NCI-H524 (cell line): ENCODE data around the gene IL36B.
"Not testable (repeated sequence)": the region's sequence is repeated elsewhere in the genome, so short reads cannot be mapped to it uniquely, and the experiment has no call there.

ENCODE experiments used
- DNase-seq, 2 experiments: peaks; one replicate each; lab custom pipeline; 2025; lab: John Stamatoyannopoulos, UW

The IL36B gene

DNA sequence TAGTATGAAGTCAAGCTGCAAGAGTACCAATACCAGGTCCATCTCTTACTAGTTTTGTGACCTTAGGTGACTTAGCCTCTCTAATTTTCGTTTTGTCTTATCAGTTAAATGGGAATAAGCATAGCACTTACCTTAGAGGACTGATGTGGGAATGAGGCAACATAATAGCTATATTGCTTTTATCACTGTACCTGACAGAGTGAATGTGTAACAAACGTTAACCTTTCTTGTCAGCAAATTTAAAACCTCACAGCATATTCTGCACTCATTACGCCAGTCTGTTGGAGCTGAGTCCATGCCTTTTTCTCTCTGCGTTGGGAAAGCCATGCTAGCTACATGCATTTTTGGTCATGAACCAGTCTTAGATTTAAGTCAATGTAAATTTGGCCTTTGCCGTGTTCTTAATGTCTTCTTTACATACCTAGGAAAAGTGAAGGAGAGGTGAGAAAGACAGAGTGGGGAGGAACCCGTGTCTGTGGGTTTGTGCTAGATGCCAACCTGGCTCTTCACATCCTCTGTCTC, at the start of gene IL36B:
Gene IL36B (minus strand): TSS at position 472 of the 522 bp plus-strand sequence.
- no peak for DNase-seq

DNA sequence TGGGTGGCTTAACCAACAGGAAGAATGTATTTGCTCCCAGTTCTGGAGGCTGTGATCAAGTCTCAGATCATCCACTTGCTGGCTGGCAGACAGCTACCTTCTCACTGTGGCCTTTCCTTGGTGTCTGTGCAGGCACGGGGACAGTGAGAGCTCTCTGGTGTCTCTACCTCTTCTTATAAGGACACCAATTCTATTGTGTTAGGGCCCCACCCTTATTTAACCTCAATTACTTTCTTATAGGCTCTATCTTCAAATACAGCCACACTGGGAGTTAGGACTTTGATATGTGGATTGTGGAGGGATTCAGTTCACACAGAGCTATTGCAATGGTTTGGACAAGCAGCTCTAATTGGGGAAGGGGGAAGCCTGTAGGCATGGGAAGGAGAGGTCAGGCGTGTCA, 49.5 kb upstream of the IL36B start:
- DNase-seq, result no peak

DNA sequence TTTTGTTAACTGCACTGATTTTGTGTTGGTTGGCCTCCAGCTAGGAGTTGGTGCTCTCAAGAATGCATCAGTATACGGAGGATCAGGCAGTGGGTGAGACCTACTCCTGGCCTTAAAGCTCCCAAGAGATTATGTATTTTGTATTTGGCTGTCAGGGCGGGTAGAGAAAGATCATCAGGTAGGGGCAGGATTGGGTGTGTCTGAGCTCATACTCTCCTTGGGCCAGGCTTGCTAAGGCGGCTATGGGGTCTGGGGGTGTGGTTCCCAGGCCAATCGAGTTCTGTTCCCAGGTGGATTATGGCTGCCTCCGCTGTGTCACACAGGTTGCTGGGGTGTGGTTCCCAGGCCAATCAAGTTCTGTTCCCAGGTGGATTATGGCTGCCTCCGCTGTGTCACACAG, 45.9 kb upstream of the IL36B start:
- no peak for DNase-seq

DNA sequence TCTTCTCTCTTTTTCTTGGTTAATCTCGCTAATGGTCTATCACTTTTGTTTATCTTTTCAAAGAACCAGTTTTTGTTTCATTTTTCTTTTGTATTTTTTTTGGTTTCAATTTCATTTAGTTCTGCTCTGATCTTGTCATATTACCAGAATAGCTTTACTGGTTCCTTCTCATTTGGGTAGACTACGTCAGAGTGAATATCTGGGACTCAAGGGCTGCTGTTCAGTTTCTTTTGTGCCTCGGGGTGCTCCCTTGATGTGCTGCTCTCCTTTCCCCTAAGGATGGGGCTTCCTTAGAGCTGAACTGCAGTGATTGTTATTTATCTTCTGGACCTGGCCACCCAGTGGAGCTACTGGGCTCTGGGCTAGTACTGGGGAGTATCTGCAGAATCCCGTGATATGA, 45.4 kb upstream of the IL36B start:
- no peak for DNase-seq

DNA sequence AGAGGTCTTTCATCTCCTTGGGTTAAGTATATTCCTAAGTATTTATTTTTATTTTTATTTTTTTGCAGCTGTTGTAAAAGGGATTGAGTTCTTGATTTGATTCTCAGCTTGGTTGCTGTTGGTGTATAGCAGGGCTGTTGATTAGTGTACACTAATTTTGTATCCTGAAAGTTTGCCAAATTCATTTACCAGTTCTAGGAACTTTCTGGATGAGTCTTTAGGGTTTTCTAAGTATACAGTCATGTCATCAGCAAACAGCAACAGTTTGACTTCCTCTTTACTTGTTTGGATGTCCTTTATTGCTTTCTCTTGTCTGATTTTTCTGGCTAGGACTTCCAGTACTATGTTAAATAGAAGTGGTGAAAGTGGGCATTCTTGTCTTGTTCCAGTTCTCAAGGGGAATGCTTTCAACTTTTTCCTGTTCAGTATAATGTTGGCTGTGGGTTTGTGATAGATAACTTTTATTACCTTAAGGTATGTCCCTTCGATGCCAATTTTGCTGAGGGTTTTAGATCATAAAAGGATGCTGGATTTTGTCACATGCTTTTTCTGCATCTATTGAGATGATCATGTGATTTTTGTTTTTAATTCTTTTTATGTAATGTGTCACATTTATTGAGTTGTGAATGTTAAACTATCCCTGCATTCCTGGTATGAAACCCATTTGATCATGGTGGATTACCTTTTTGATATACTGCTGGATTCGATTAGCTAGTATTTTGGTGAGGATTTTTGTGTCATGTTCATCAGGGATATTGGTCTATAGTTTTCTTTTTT, 44.4 kb upstream of the IL36B start:
- not testable (repeated sequence) for DNase-seq

DNA sequence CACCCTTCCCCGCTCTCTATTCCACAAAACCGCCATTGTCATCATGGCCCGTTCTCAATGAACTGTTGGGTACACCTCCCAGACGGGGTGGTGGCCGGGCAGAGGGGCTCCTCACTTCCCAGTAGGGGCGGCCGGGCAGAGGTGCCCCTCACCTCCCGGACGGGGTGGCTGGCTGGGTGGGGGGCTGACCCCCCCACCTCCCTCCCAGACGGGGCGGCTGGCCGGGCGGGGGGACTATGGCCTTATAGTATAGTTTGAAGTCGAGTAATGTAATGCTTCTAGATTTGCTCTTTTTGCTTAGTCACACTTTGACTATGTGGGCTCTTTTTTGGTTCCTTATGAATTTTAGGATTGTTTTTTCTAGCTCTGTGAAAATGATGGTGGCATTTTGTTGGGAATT, 43.6 kb upstream of the IL36B start:
- not testable (repeated sequence) for DNase-seq

DNA sequence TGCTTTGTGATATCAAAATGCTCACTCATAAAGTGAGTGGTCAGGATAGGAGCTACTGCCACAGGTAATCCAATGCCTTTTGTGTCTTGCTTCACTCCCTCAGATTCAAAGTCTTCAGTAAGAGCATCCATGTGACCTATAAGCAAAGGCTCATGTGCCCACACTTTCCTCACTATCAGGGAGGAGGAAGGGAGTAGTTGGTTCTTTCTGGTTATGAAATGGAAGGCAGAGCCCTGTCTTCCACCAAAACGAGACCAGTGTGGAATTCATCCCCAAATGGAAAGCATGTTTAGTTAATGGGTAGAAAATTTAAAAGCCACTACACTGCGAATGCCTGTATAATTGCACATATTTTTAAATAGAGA, 40.9 kb upstream of the IL36B start:
- no peak for DNase-seq

DNA sequence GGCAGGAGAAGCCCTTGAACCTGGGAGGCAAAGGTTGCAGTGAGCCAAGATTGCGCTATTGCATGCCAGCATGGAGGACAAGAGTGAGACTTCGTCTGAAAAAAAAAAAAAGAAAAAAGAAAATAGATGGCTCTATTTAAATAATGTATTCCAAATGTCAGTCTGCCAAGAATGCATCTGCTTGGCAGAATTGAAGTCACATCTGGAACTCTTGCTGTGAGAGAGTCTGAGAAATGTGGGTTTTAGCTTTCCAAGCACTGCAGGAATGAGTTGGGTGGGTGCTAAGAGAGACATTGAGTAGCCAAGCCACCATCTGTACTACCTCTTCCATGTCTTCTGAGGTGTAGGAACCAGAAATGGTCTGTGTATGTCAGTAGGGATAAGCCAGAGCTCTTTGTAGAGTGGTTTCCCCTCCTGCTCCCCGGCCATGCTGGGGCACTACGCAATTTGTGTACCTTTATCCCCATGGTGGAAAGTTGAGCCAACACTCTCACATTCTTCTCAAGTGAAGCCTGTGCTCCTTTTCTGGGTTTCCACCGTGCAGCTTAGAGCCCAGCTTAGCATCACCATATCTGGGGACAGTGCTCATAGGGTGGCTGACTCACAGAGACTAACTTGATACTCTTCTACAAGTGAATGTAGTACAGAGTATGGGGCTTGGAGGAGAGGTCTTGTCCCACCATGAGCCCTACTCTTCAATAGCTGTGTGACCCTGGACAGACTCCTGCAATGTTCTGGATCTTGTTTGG, 40.4 kb upstream of the IL36B start:
- DNase-seq, result no peak

DNA sequence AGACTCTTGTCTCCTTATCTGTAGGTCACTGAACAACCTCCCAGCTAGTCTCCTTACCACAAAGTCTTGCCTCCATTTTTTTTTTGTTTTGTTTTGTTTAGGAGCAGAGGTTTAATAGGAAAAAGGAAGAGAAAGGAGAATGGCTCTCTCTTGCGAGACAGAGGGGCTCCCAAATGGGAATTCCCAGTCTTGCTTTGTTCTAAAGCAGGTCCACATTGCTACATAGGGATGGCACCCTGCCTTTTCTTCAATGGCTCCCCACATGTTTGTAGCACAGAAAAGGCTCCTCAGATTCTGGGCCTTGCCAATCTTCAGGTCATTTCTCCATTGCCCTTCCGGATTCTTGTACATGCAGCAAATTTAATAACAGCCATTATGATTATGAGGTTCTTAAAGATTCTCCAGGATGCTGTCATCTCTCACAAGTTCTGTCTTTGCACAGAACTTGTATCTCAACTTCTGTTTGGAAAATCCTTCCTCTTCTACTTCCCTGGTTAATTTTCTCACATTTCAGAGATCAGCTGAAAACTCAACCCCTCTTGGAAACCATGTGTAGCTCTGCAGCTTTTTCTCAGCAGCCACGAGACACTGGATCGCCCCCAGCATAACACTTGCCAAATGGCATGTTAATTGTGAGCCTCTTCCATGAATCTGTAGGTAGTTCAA, 38.7 kb upstream of the IL36B start:
- no peak for DNase-seq

DNA sequence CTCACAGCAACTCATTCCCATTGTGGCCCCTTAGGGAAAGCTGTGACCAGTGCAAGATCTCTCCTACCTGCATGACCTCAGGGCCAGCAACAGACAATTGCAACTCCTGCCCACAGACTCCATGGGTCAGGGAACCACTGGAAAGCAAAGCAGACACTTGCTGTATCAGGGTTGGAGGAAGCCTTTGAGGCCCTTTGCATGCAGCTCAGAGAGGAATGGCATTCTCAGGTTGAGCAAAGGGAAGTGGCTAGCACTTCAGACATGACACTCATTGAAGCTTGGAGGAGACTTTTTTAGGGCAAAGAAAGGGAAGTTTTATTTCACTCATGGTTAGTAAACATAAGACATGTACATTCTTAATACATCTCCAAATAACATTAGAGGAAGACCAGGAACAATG, 37.2 kb upstream of the IL36B start:
- no peak for DNase-seq

DNA sequence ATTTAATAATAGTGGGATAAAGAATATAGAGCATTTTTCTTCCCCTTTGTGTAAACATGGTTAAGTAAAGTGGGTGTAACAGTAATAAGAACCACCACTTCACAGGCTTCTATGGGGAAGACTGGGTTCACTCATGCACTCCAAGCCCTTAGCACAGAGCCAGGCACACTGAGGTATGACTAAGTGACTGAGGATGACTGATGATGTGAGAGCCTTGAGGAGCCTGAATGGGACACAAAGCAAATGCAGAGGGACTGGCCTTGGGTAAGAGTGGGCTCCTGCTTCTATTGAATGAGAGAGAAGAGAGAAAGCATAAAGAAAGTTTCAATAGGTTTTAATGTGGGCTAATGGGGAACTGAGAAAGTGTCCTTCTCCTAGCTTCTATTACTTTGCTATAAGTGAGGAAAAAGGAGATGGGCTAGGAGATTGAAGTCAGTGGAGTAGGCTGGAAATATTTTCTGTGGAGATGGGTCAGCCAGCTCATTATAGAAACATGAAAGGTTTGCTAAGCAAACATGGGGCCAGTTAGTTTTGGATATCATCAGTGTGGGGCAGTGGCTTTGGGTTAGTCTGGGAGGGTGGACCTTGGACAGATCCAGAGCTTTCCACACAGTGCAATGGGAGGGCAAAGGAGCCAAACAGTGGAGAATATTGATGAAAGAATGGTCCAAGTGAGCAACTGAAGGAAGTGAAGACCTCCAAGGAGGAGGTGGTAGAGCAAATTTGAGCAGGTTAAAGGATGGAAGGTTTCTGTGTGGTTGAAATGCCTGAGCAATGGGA, 35.7 kb upstream of the IL36B start:
- DNase-seq, result no peak

DNA sequence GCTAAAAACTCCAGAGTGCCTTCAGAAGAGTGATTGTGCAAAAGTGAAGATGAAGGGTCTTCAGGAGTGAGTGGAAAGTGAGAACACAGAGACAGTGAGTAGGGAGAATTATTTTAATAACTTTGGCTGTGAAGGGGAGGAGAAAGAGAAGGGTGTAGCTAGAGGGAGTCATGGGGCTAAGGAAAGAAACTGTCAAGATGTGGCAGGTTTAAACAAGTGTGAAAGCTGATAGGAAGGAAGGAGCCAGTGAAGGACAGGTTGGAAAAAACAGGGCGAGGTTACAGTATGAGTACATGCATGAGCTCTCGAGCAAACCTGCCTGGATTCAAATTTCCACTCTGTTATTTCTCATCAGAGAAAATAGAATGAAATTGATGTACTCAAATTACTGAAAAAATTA, 32.9 kb upstream of the IL36B start:
- DNase-seq, result no peak

DNA sequence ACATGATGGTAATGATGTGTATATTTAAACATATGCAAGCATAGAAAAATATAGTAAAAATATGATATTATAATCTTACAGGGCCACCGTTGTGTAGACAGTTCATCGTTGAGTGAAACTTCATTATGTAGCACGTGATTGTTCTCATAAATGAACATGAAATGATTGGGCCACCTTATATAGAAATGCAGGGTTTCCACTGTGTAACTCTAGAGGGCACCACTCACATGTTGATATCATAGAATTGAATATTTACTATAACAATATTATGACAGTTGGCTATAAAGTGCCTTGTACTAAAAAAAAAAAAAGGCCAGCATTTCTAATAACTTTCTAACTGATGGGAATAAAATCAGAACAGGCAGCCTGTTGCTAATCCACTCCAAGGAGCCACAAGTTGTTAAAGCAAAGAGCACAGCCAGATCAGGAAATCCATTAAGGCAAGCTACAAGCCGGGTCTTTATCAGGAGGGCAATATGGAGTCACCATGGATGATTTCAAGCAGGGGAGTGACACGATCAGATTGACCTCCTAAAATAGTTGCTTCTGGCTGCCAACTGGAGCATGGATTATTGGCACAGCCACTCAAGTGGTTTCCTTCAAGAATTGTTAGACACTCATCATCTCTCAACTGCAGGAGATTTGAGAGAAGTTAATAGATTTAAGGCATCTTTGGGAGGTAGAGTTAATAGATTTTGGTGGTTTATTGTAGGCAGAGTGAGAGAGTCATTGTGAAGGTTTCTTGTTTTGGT, 31.8 kb upstream of the IL36B start:
- DNase-seq, result no peak

DNA sequence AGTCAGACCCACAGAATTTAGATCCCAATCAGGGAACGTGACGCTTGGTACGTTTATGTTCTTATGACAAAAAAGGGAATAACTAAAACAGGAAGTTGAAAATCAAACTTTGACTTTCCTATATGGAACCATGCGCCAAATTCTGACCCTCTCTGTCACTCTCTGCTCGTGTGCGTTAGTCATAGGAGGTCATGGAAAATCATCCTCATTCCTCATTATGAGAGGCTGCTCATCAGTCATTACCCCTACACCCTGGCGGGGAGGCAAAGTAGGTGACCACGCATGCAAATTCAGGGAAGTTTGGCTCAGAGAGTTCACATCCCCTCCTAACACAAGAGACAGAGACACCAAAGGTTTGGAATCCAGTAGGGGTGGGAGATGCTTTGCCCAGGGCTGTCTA, 30.6 kb upstream of the IL36B start:
- no peak for DNase-seq

DNA sequence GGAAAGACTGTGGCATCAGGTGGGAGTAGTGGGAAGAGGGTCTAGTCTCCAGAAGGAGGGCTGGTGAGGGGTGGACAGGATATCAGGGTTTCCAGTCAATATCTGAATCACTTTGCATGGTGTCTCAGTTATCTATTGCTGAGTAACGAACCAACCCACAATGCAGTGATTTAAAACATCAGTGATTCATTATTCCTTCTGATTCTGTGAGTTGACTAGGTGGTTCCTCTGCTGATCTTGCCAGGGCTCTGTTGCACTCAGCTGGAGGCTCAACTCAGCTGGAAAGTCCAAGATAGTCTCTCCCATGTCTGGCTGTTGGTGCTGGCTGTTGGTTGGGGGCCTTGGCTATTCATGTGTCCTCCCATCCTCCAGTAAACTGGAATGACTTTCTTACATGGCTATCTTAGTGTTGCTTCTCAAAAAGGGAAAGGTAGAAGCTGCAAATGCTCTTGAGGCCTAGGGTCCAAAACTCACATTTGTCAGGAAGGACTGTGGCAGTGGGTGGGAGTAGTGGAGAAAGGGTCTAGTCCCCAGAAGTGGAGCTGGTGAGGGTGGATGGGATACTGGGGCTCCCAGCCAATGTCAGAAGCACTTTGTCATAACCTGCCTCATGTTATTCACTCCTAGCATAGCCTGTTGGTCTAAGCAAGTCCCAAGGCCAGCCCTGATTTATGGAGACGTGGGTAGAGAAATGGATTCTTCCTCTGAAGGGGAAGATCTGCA, 29.0 kb upstream of the IL36B start:
- DNase-seq, result no peak

DNA sequence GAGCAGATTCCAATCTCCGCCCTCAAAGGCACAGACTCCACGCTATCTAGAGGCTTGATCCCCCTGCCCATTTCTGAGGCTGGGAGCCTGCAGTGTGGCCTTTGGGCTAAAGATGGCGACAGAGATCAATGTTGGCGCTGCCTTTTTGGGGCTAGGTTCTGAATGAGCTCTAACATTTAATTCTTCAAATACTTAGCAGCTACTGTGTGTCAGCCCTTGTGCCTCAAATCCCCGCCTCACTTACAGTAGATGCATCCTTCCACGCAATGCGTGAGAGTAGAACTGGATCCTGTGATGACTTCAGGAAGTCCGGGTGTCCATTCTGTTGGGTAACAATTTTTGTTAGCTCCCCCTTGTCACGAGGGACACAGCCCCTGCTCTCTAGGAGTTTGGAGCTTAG, 27.5 kb upstream of the IL36B start:
- DNase-seq, result peak in 1 of 2 experiments; percentile 37

DNA sequence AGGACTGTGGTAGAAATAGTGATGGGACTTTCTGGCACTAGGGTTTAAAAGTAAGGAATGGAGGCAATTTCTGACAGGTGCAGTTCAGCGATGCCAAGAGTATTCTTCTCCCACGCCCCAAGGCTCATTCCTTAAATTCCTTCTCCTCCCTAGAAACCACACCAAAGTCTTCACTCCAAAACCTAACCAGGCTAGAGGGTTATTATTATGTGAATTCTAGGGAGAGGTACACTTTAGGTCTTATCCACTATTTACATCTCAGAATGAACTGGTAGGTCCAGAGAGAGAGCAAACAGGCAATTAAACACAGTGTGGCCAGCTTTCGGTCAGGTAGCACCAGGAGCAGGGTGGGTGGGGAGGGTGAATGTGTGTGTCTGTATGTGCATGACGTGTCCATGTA, 26.5 kb upstream of the IL36B start:
- DNase-seq, result no peak

DNA sequence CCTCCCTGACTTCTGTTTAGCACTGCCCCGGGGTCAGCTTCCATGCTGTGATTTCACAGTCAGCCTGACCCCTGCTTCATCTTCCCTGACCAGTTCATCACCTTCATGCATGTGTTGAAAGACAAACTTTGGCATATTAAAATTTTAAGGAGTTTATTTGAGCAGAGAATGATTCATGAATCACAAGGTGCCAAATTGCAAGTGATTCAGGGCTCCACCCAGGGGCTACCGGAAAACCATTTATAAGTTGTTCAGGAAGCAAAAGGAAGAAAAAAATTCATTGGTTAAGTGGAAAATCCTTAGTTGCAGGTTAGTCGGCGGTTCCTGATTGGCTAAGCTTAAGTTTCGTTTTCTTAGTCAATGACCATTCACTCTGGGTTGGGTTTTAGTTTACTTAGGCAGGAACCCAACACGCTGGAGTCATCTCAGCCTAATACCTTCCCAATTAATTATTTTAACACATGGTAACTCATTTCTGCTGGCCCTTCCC, 25.7 kb upstream of the IL36B start:
- no peak for DNase-seq

DNA sequence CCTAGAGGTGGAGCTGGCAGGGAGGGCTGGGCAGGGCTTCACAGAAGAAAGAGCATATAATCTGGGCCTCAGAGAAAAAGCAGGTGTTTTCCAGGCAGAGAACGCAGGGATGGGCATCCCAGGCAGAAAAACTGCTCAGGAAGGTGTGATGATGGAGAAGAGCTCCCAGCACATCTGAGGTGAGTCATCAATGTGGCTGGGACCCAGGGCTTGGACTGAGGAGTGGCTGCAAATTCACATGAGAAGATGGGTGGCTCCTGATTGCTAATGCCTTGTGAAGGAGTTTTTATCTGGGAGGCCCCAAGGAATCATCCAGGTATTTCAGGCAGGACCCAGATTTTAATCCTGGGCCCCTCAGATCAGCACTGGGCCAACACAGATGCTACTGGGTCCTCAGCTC, 25.3 kb upstream of the IL36B start:
- no peak for DNase-seq

DNA sequence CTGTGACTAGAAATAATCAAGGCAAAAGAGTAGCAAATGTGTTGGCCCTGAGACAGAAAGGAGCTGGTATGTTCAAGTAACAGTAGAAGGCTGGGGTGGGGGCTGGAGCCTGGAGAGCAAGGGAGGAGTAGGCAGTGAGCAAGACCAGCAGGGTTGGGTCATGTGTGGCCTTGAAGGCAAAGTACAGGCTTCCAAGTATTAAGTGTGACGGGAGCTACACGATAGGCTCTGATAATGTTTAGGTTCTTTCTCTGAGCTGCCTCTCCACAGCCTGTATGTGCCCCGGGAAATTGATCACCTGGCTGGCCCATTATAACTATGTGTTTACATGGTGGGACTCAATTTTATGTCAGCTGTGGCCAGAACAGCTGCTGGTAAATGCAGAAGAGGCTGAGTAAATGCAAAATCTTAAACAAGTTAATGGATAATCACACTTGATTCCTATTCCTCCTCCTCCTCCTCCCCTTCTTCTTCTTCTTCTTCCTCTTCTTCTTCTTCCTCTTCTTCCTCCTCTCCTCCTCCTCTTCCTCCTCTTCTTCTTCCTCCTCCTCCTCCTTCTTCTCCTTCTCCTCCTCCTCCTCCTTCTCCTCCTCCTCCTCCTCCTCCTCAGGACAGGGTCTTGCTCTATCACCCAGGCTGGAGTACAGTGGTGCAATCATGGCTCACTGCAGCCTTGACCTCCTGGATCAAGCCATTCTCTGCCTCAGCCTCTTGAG, 24.4 kb upstream of the IL36B start:
- no peak for DNase-seq
